HG03060 (cell line): ENCODE data around the gene TPP1.

Experiments
- ATAC-seq: cut with Tn5 transposase; IDR thresholded peaks from one replicate; pipeline ENCODE4 v1.9.1; 2021; ENCODE audit warnings: low read depth, moderate number of reproducible peaks; ENCODE audit not compliant: unreplicated experiment

The TPP1 gene

DNA sequence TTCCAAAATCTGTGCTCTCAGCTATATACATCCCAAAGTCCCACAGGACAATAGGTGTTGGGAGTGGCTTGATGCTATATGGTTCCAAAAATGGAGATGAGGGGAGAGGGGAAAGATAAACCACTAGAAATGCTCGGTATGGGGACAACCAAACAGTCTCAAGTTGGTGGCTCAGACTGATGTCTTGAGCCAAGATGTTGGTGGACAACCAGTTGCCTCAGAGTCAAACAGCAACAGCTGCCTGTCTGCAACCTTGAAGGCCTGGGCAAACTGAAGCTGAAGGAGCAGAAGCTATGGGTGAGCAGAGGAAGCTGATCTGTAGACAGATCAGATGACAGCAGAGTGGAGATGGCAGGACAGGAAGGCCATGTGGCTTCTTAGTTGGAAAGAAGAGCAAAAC lies 19.8 kb downstream of the TPP1 start:
- ATAC-seq, result no peak

DNA sequence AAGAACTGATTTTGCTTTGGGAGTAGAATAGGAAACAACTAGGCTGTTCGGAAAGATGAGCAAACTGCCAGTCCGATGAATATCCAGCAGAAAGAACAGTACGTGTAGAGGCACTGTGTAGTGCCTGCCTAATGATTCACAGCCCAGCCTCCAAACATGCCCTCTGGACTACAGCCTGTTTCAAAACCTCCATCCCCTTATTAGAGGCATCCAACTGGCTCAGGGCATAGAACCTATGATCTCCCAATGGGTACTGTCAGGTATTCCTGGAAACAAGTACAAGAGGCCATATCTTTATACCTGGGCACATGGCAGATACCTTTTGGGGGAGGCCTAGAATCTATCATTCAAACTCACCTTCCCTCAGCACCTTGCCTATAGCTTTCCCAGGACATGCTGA lies 20.7 kb downstream of the TPP1 start:
- no peak for ATAC-seq

DNA sequence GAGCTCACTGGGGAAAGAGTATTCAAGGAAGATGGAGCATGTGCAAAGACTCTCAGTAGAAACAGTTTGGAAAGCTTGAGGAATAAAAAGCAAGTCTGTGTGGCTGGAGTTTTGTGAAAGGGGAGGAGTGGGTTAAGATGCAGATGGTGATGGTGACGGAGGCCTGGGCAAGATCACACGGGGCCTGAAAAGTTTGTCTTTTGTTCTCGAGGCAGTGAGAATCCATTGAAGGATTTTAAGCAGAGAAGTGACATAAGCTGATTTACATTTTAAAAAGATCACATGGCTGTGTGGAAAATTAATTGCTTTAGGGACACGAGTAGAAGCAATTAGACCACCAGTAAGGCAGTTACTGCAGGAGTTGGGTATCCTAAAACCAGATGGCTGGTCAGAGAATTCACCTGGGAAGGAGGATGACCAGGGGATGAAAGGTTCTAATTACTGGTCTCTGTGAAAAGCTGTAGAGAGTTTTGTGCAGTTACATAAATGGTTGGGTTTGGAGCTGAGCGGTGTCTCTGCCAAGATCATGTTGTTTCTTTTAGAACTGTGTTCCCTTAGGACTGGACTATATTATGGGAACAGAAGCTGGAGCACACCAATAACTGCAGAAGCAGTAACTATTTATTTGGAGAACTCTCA lies 22.9 kb downstream of the TPP1 start:
- ATAC-seq, result no peak

DNA sequence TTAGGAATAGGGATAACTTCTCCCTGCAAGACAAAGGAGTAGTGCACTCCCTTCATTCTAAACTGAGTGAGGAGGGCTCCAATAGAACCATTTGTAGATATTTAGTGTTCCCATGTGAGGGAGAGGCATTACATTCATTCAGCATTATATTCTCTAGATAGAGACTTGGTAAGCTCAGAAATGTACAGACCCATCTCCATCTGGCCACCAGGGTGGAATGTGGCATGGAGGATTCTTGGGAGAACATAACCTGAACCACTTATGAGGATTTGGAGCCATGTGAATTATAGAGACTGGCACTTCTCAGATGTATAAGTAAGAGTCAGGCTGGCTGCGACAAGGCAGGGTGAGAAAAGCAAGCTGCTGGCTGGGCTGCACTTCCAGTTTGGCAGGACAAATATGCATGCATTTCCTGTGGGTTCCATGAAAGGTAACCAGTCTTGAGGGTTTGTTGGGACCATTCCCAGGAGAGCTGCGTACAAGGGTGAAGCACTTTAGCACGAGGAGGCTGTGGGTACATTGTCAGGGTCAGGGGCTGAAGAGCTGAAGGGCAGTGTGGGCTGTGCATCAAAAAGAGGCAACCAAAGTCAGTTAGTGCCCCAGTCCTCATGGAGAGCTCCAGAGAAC lies 25.0 kb downstream of the TPP1 start:
- ATAC-seq, result no peak

DNA sequence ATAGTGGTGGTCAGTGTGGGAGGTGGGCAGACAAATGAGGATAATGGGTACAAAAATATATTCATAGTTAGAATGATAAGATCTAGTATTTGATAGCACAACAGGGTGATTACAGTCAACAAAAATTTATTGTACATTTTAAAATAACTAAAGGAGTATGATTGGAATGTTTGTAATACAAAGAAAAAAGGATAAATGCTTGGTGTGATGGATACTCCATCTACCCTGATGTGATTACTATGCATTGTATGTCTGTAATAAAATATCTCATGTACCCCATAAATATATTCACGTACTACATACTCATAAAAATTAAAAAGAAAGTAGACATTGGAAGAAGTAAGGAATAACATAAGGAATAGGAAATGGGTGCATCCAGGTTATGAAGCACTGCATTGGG lies 31.2 kb downstream of the TPP1 start:
- no peak for ATAC-seq

DNA sequence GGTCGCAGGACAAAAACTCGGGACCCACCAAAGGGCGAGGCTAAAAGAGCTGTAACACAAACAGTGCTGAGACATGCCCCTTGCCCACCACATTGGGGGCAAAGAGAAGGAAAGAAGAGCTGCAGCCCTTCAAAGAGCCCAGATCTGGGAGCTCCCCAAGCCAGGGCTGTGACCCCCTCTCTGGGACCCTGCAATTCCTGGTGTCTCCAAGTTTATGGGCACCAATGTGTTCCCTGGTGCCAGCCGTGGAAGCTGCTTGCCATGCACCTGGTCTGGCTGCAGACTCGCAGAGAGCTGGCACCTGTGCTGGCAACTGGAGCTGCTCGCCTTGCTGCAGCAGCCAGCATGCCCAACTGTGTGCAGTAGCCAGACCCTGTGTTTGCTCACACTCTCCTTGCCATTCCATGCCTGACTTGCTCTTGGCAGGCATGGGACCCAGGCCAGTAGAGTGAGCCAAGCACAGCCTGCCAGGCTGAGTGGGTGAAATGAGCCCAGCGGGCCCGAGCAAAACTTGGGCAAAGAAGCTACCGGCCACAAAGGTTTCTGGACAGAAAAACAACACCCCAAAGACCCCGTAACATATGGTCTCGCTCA lies 31.8 kb downstream of the TPP1 start:
- ATAC-seq, result no peak

DNA sequence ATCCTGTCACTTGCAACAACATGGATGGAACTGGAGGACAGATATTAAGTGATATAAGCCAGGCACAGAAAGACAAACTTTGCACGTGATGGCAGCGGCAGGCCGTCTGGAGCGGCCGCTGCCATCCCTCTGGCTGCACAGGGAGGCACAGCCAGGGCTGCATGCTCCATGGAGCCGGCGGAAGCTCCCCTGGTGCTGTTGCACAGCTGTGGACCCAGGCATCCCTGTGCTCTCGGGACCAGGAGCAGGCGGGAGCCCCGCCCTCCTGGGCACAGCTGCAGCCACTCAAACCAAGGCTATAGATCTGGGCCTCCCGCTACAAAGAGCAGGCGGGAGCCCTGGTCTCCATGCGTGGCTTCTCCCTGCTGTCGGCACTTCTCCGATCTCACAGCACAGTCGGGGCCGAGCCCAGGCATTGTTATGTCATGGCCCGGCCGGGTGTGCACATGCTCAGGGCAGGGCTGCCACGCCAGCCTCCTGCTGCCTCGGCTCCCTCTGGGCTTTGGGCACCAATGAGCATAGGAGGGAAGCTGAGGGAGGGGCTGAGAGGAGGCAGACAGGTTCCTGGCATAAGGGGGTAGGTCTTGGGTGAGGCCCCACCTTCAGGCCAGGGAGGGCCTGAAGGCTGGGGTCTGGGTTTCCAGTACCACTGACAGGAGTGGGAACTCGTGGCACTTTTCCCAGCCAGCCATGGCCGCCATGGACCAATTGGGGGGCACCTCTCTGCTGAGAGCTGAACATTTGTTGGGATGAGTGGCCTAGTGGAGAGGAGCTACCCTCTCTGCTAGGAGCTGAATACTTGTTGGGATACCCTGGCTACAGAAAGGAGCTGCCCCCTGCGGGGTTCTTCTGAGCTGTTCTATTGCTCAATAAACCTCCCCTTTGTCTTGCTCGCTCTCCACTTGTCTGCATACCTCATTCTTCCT lies 32.5 kb downstream of the TPP1 start:
- no peak for ATAC-seq

DNA sequence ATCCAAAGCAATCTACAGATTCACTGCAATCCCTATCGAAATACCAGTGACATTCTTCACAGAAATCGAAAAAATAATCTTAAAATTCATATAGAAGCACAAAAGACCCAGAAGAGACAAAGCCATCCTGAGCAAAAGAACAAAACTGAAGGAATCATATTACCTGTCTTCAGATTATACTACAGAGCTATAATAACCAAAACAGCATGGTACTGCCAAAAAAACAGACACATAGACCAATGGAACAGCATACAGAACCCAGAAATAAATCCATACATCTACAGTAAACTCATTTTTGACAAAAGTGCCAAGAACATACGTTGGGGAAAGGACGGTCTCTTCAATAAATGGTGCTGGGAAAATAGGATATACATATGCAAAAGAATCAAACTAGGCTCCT lies 34.7 kb downstream of the TPP1 start:
- ATAC-seq, result no peak

DNA sequence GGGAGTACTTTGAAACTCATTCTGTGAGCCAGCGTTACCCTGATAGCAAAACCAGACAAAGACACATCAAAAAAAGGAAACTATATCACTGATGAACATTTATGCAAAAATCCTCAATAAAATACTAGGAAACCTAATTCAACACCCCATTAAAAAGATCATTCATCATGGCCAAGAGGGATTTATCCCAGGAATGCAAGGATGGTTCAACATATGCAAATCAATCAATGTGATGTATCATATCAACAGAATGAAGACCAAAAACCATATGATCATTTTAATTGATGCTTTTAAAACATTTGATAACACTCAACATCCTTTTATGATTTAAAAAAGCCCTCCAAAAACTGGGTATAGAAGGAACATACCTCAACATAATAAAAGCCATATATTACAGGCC lies 35.6 kb downstream of the TPP1 start:
- ATAC-seq, result no peak

DNA sequence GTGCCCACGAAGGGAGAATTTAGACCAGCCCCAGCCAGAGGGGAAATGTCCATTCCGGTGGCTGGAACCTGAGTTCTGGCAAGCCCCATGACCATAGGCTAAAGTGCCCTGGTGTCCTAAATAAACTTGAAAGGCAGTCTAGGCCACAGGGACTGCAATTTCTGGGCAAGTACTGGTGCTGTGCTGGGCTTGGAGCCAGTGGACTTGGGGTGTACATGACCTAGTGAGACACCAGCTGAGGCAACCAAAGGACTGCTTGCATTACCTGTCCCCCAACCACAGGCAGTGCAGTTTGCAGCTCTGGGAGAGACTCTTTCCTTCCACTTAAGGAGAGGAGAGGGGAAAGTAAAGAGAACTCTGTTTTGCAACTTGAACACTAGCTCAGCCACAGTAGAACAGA lies 39.5 kb downstream of the TPP1 start:
- ATAC-seq, result no peak

DNA sequence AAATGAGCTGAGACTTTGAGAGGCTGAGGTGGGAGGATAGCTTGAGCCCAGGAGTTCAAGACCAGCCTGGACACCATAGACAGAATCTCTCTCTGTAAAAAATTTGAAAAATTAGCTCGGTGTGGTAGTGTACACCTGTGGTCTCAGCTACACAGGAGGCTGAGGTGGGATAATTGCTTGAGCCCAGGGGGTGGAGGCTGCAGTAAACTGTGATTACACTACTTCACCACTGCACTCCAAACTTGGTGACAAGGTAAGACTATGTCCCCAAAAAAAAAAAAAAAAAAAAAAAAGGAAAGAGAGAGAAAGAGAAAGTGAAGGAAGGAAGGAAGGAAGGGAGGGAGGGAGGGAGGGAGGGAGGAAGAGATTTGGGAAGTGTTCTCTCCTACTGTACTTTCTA lies 41.1 kb downstream of the TPP1 start:
- no peak for ATAC-seq

DNA sequence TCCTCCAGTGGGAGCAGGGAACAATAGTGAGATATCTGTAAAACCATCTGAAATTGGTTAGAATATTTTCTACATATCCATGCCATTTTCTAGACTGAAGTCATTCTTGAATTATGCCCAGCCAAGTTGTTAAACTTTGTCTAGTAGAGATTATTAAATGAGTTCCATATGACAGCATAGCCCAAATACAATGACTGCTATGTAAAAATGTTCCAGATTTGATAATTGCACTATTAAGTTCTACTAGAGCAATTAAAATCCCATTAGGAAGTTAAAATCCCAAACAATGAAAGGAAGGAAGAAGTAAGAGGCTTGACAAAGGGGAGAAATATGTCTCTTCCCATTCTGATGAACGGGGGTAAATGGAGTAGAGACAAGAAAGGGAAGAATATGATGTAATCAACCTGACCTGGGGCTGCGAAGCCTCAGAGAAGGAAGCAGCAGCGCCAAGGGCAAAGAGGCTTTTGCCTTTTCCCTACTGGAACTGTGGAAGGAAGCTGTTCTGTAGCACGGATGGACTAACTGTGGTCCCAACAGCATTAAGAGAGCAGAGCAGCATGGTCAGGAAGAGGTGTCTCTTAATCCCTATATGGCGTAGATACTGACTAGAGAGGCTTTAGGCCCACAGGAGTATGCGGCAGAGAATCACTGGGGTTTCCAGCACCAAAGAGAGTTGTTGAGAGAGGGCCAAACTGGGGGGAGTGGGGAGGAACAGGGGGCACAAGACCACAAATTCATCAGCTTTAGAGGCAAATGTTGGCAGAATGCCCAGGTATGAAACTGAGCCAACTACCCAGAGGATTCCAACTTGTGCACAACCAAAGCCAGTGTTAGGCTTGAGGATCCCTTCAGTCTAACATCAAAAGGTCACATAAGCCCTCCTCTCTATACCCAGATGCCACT lies 42.5 kb downstream of the TPP1 start:
- no peak for ATAC-seq

DNA sequence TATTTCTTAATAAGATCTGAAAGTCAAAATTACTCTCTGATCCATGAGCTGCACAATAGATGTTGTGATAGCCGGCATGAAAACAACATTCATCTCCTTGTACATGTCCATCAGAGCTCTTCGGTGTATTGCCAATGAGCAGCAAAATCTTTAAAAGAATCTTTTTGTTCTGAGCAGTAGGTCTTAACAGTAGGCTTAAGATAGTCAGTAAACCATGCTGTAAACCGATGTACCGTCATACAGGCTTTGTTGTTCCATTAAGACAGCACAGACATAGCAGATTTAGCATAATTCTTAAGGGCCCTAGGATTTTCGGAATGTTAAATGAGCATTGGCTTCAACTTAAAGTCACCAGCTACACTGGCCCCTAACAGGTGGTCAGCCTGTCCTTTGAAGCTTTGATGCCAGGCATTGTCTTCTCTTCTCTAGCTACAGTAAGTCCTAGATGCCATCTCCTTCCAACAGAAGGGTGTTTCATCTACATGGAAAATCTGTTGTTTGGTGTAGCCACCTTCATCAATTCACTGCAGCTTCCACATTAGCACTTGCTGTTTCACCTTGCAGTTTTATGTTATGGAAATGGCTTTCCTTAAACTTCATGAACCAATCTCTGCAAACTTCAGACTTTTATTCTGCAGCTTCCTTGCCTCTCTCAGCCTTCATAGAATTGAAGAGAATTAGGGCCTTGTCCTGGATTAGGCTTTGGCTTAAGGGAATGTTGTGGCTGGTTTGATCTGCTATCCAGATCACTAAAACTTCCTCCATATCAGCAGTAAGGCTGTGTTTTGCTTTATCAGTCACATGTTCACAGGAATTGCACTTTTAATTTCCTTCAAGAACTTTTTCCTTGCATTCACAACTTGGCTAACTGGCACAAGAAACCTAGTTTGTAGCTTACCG lies 44.2 kb downstream of the TPP1 start:
- no peak for ATAC-seq

DNA sequence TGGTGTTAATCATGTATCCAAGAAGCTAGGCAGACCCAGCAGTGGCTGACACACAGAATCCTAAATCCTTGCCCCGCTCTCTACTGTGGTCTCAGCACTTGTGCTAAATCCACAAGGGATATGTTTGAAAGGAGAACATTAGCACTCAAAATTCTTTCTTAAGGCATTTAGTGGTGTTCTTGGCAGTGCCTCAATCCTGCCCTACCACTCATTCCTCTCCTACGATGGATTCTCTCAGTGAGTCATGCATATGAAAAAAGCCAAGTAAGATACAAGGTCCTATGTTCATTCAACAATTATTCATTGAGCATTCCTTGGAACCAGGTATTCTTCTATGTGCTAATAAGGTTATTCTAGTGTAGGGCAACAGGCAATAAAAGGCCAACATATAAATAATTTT lies 47.0 kb downstream of the TPP1 start:
- ATAC-seq, result no peak

DNA sequence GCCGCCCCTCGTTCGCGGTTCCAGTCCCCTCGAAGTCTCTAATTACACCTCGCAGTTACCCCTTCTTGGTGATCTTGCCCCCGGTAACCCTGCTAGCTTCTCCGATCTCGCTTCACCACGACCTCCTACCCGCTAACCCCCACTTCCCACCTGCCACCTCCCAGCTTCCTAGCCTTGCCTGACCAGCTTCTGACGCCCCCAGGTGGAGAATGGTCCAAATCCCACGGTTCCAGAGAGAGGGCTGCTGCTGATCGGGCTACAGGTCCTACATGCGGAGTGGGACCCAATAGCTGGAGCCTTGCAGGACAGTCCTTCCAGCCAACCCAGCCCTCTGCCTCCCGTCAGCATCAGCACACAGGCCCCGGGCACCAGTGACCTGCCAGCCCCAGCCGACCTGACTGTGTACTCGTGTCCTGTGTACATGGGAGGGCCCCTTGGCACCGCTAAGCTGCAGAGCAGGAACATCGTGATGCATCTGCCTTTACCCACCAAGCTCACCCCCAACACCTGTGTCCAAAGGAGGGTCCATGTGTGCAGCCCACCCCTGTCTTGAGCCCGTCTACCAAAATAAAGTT lies 47.7 kb downstream of the TPP1 start:
- ATAC-seq, result no peak

DNA sequence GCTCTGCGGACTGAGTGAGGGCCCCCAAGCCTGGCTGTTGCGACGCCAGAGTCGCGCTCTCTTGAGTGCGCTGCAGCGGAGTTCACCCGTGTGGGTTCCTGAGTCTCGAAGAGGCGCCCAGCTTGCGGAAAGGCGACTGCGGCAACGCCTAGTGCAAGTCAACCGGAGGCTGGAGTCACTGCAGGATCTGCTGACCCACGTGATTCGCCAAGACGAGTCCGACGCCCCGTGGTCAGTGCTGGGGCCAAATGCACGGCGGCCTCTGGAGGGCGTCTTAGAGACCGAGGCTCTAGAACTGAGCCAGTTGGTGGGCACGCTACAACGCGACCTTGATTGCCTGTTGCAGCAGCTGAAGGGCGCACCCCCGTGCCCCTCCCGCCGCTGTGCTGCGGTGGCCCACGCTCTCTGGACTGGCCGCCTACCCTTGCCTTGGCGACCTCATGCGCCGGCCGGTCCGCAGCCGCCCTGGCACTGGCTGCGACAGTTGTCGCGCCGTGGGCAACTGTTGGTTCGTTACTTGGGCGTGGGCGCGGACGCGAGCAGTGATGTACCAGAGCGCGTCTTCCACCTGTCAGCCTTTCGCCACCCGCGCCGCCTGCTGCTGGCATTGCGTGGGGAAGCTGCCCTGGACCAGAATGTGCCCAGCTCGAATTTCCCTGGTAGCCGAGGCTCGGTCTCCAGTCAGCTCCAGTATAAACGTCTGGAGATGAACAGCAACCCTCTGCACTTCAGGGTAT lies 48.4 kb downstream of the TPP1 start:
- no peak for ATAC-seq

DNA sequence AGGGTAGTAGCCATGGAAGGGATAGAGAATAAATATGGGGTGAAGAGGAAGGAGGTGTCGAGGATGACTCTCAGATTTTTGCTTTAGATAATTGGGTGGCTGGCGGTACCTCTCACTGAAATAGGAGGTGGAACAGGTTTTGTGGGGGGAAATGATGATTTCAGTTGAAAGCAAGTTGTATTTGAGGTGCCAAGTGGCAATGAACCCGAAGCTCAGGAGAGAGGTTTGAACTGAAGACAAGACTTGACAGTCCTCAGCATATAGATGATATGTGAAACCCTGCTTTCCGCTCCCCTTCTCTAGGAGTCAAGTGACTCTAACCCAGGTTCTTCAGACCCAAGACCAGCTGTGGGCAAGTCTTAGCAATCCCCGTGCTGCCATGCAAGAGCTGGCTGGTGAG lies 49.5 kb downstream of the TPP1 start:
- no peak for ATAC-seq

DNA sequence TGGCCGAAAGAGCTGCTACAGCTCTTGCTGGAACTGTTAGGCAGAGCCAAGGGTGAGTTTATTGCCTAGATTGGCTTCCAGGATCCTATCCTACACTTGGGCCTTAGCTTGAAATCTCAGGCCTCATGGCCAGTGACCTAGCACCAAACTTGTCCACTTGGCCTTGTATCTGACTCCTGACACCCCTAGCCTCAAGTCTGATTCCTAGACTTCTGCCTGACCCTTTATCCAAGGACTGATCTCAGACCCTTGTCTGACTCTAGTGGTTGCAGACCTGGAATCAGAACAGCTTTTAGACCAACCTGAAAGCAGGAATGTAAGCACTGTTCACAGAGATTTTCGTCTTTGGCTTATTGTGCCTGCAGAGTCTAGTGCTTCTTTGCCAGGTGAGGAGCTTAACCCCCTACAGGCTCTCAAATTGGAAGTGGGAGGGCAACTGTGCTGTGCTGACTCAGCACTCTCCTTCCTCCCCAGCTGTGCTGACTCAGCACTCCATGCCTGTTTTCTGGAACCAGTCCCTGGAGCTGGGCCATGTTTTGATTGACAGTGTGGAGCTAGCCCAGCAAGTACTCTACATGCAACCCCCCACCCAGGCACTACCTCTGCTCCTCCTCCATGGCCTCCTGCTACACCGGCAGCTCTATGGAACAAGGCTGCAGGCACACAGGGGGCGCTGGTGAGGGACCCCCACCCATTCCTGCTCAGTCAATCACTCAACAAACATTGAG lies 50.9 kb downstream of the TPP1 start:
- no peak for ATAC-seq
